ENCODE results near the gene FLACC1.

DNA sequence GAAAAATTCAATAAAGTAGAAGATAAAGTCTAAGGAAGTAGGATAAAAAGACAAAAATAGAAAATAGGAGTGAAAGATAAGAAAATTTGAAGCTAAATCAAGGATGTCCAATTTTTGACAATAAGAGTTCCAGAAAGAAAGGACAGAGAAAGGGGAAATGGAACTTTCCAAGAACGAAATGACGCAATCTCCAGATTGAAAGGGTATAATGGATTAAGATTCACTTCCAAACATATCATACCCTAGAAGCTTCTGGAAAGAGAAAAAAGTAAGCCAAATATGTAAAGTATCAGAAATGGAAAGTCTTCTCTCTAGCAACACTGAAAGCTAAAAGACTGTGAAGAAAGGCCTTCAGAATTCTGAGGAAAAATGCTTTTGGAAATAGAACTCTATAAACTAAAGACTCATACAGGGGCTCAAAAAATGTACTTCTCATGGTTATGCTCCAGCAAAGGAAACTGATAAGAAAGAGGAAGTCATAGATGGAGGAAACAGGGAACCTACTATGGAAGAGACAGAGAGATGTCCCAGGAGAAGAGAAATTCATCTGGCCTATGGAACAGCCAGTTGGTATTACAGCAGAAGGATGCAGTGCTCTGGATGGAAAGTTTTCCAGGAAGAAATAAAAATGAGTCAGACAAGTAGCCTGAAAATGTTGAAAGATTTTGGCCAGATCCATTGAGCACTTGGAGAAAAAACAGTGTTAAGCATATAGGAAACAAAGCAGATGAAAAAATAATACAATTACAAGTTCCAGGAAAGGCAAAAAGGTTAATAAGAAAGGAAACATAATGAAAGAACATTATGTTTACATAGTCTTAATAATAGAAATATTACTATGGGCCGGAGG is 76.7 kb downstream of the FLACC1 start:
- no peak for TF ChIP-seq CTCF (conservative IDR thresholded peaks at IDR 0.05; ENCODE audit: low read depth, low read length)
- no peak for TF ChIP-seq EZH2 (IDR thresholded peaks at IDR 0.05; ENCODE audit: low read length, unreplicated experiment)
